OCI-LY1 (cell line): ENCODE data around the gene HS3ST4.

ENCODE experiments used
- H2AFZ ChIP-seq: fragments of 200-600 bp; sonication (generic), shearing (Covaris generic); 2 replicates; pipeline ENCODE4 v1.6.0; 2014; ENCODE audit warnings: antibody characterized with exemption, mild to moderate bottlenecking, low read length
- H3F3A ChIP-seq: fragments of 200-600 bp; sonication (generic), shearing (Covaris generic); 2 replicates; pipeline ENCODE4 v1.6.0; 2014; ENCODE audit warnings: mild to moderate bottlenecking, antibody characterized with exemption, low read length, moderate library complexity; ENCODE audit not compliant: insufficient read depth
- H3K27ac ChIP-seq: fragments of 200-600 bp; sonication (generic); 2 replicates; pipeline ENCODE4 v1.5.1; 2014; ENCODE audit warnings: low read length, mixed run types, mild to moderate bottlenecking, low read depth; ENCODE audit not compliant: poor library complexity, severe bottlenecking
- H3K27me3 ChIP-seq: fragments of 200-600 bp; sonication (generic); 2 replicates; pipeline ENCODE4 v1.6.0; 2014; ENCODE audit warnings: antibody characterized with exemption, mild to moderate bottlenecking, low read length, moderate library complexity; ENCODE audit not compliant: insufficient read depth
- H3K36me3 ChIP-seq: fragments of 200-600 bp; sonication (generic); 2 replicates; pipeline ENCODE4 v1.6.1; 2014; ENCODE audit warnings: mild to moderate bottlenecking, antibody characterized with exemption, low read length, moderate library complexity, mixed read lengths; ENCODE audit not compliant: insufficient read depth
- H3K4me1 ChIP-seq: fragments of 200-600 bp; sonication (generic); 2 replicates; pipeline ENCODE4 v1.5.1; 2014; ENCODE audit warnings: mild to moderate bottlenecking, low read length, moderate library complexity; ENCODE audit not compliant: insufficient read depth, severe bottlenecking
- H3K4me2 ChIP-seq: fragments of 200-600 bp; sonication (generic), shearing (Covaris generic); 2 replicates; pipeline ENCODE4 v1.6.1; 2014; ENCODE audit warnings: low read length
- H3K4me3 ChIP-seq: fragments of 200-600 bp; sonication (generic); 2 replicates; pipeline ENCODE4 v1.5.1; 2014; ENCODE audit warnings: low read length, low read depth, mild to moderate bottlenecking, mixed read lengths; ENCODE audit not compliant: poor library complexity, severe bottlenecking
- H3K79me2 ChIP-seq: fragments of 200-600 bp; shearing (Covaris generic); 2 replicates; pipeline ENCODE4 v1.6.1; 2016; ENCODE audit warnings: mixed run types, low read length, mixed read lengths; ENCODE audit not compliant: insufficient read depth
- H3K9ac ChIP-seq: fragments of 200-600 bp; sonication (generic), shearing (Covaris generic); 2 replicates; pipeline ENCODE4 v1.6.1; 2014; ENCODE audit warnings: mild to moderate bottlenecking, low read length, mixed read lengths
- H3K9me2 ChIP-seq: fragments of 200-600 bp; sonication (generic), shearing (Covaris generic); 2 replicates; pipeline ENCODE4 v1.6.1; 2014; ENCODE audit warnings: low read depth, mild to moderate bottlenecking, low read length, mixed read lengths
- H3K9me3 ChIP-seq: fragments of 200-600 bp; shearing (Covaris generic); 2 replicates; pipeline ENCODE4 v1.6.1; 2014; ENCODE audit warnings: low read length, mixed read lengths
- H4K20me1 ChIP-seq: fragments of 200-600 bp; sonication (generic), shearing (Covaris generic); 2 replicates; pipeline ENCODE4 v1.6.0; 2016; ENCODE audit warnings: mild to moderate bottlenecking, low read length; ENCODE audit not compliant: insufficient read depth
- EZH2 ChIP-seq: fragments of 200-600 bp; sonication (generic), shearing (Covaris generic); IDR thresholded peaks from 2 replicates; pipeline ENCODE4 v1.8.0; 2017; ENCODE audit warnings: borderline replicate concordance, mixed run types, mild to moderate bottlenecking, antibody characterized with exemption, low read length, moderate library complexity, mixed read lengths
- TF ChIP-seq, protein P1 (sequence below): fragments of 200-600 bp; sonication (generic), shearing (Covaris generic); IDR thresholded peaks from 2 replicates; pipeline ENCODE4 v1.5.1; 2017; ENCODE audit warnings: mild to moderate bottlenecking, antibody characterized with exemption, low read length, moderate library complexity, mixed read lengths

The HS3ST4 gene

DNA sequence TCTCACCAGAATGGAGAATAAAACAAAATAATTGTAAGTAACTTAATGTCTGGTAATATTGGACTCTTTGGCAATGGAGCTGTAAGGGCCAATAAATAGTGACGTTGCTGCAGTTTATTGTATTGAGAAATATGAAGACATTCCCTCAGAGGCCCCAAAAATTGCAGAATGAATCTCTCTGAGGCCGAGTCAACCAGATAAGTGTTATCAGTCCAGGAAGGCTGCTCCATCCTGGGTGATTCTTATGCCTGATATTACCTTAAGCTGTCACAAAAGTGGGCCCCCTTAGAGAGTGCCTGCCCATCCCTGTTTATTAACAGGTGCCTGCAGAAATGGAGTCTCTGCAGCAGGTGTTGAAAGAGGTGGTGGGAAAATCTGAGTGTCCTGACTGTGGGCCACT lies 219.2 kb downstream of the HS3ST4 start:
- no peaks in the 10 kb centered on the region for H4K20me1 ChIP-seq
- no peak overlapping the region for H3K4me2 ChIP-seq
- no peak overlapping the region for H3K9ac ChIP-seq
- no peak overlapping the region for H3K4me3 ChIP-seq
- H3K4me1 ChIP-seq = no peaks in the 10 kb centered on the region
- H3F3A ChIP-seq = no peaks in the 10 kb centered on the region
- TF ChIP-seq EZH2 = no peak
- TF ChIP-seq, protein P1, sequence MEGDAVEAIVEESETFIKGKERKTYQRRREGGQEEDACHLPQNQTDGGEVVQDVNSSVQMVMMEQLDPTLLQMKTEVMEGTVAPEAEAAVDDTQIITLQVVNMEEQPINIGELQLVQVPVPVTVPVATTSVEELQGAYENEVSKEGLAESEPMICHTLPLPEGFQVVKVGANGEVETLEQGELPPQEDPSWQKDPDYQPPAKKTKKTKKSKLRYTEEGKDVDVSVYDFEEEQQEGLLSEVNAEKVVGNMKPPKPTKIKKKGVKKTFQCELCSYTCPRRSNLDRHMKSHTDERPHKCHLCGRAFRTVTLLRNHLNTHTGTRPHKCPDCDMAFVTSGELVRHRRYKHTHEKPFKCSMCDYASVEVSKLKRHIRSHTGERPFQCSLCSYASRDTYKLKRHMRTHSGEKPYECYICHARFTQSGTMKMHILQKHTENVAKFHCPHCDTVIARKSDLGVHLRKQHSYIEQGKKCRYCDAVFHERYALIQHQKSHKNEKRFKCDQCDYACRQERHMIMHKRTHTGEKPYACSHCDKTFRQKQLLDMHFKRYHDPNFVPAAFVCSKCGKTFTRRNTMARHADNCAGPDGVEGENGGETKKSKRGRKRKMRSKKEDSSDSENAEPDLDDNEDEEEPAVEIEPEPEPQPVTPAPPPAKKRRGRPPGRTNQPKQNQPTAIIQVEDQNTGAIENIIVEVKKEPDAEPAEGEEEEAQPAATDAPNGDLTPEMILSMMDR = no peak
- no peaks in the 10 kb centered on the region for H3K27me3 ChIP-seq
- no peaks in the 10 kb centered on the region for H3K9me2 ChIP-seq
- no peak overlapping the region for H2AFZ ChIP-seq
- H3K9me3 ChIP-seq = no peaks in the 10 kb centered on the region
- no peaks in the 10 kb centered on the region for H3K36me3 ChIP-seq
- H3K79me2 ChIP-seq = no peaks in the 10 kb centered on the region
- H3K27ac ChIP-seq = no peak overlapping the region

DNA sequence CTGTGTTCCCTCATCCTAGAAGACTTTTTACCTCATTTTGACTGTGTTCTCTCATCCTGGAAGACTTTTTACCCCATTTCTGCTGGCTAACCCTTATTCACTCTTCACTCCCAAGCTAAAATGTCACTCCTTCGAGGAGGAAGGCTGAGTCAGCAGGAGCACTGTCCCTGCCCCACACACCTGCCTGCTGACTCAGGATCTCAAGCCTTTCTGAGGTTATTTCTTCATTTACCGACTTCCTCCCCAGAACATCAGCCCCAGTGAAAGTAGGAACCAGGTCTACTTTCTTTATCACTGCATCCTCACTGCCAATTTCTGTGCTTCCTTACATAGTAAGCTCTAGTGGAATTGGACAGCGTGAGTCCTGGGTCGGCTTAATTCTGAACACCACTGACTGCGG lies 220.6 kb downstream of the HS3ST4 start:
- Histone ChIP-seq H3K36me3 (no peaks in the 10 kb centered on the region), H3F3A (no peaks in the 10 kb centered on the region), H3K27ac (no peak overlapping the region), H3K4me3 (no peak overlapping the region), H3K4me2 (no peak overlapping the region), H3K27me3 (no peaks in the 10 kb centered on the region), H3K9ac (no peak overlapping the region), H3K79me2 (no peaks in the 10 kb centered on the region), H3K9me3 (no peaks in the 10 kb centered on the region), H2AFZ (no peak overlapping the region), H3K4me1 (no peaks in the 10 kb centered on the region), H3K9me2 (no peaks in the 10 kb centered on the region), H4K20me1 (no peaks in the 10 kb centered on the region)
- TF ChIP-seq EZH2 = no peak
- TF ChIP-seq, protein P1 = no peak

DNA sequence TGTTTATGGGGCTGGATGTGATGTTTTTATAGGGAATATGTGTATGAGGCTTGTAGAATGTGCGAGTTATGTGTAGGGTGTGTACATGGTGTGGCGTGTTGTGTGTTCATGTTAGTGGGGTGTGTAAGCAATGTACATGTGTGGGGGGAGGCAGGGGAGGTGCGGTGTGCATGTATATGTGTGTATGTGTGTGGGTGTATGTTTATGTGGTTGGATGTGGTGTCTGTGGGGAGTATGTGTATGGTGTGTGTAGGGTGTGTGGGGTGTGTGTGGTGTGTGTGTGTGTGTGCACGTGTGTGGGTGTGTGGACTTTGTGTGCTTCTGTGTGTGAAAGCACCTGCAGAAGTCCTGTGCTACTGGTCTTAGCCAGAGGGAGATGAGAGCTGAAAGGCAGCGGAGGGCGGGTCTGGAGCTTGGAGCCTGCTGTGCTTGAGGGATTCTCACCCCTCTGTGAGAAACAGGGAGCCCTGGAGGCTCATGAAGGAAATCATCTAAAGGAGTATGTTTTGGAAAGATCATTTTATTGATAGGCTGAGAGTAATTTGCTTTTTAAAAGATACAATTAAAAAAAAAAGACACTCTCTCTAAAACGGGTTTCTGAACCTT lies 222.7 kb downstream of the HS3ST4 start:
- no peaks in the 10 kb centered on the region for H3K9me3 ChIP-seq
- H3K27ac ChIP-seq = no peak overlapping the region
- no peaks in the 10 kb centered on the region for H4K20me1 ChIP-seq
- no peaks in the 10 kb centered on the region for H3K36me3 ChIP-seq
- no peak overlapping the region for H3K4me3 ChIP-seq
- TF ChIP-seq, protein P1 = no peak
- TF ChIP-seq EZH2 = no peak
- H3K79me2 ChIP-seq = no peaks in the 10 kb centered on the region
- no peaks in the 10 kb centered on the region for H3K4me1 ChIP-seq
- H3F3A ChIP-seq = no peaks in the 10 kb centered on the region
- H2AFZ ChIP-seq = no peak overlapping the region
- H3K9me2 ChIP-seq = no peaks in the 10 kb centered on the region
- H3K27me3 ChIP-seq = no peaks in the 10 kb centered on the region
- no peak overlapping the region for H3K4me2 ChIP-seq
- H3K9ac ChIP-seq = no peak overlapping the region
